GM23248 (cell line): ENCODE measurements around the gene CDA. TPM values are rescaled to one million over a fixed set of nuclear protein-coding genes. Genes with fewer than 3 reads are reported as not detected.
A peak's percentile ranks its signal among the peaks of the same experiment; 100 is the strongest.
"Not testable (repeated sequence)": the region's sequence is repeated elsewhere in the genome, so short reads cannot be mapped to it uniquely, and the experiment has no call there.

Experiments used
- DNase-seq: peaks from one replicate; pipeline ENCODE4 v3.0.0-alpha.2; 2015
- H2AFZ ChIP-seq: fragments of 200-600 bp; sonication (generic); 2 replicates; pipeline ENCODE4 v1.6.1; 2016; ENCODE audit warnings: antibody characterized with exemption
- H3F3A ChIP-seq: fragments of 200-600 bp; sonication (generic); 2 replicates; pipeline ENCODE4 v1.6.1; 2016; ENCODE audit warnings: mild to moderate bottlenecking, antibody characterized with exemption, mixed run types; ENCODE audit not compliant: insufficient read depth
- H3K27ac ChIP-seq: fragments of 200-600 bp; sonication (generic); 2 replicates; pipeline ENCODE4 v1.5.1; 2016; ENCODE audit warnings: mild to moderate bottlenecking
- H3K27me3 ChIP-seq: fragments of 200-600 bp; sonication (generic); replicated peaks from 2 replicates; pipeline ENCODE4 v1.6.1; 2016; ENCODE audit warnings: mild to moderate bottlenecking; ENCODE audit not compliant: insufficient read depth
- H3K36me3 ChIP-seq: fragments of 200-600 bp; sonication (generic); 2 replicates; pipeline ENCODE4 v1.6.1; 2016; ENCODE audit warnings: low read depth, mild to moderate bottlenecking
- H3K4me1 ChIP-seq: fragments of 200-600 bp; sonication (generic); 2 replicates; pipeline ENCODE4 v1.6.1; 2016; ENCODE audit warnings: mild to moderate bottlenecking; ENCODE audit not compliant: insufficient read depth
- H3K4me2 ChIP-seq: fragments of 200-600 bp; sonication (generic); one replicate; pipeline ENCODE4 v1.6.1; 2016; ENCODE audit warnings: mild to moderate bottlenecking; ENCODE audit not compliant: unreplicated experiment
- H3K4me3 ChIP-seq: fragments of 200-600 bp; sonication (generic); 2 replicates; pipeline ENCODE4 v1.5.1; 2016; ENCODE audit warnings: mild to moderate bottlenecking
- H3K79me2 ChIP-seq: fragments of 200-600 bp; sonication (generic); 2 replicates; pipeline ENCODE4 v1.6.1; 2016; ENCODE audit warnings: mild to moderate bottlenecking; ENCODE audit not compliant: insufficient read depth
- H3K9ac ChIP-seq: fragments of 200-600 bp; sonication (generic); 2 replicates; pipeline ENCODE4 v1.6.1; 2016; ENCODE audit warnings: mild to moderate bottlenecking
- H3K9me2 ChIP-seq: fragments of 200-600 bp; sonication (generic); 2 replicates; pipeline ENCODE4 v1.6.1; 2016; ENCODE audit warnings: mixed run types, mild to moderate bottlenecking, moderate library complexity; ENCODE audit not compliant: insufficient read depth
- H3K9me3 ChIP-seq: fragments of 200-600 bp; sonication (generic); one replicate; pipeline ENCODE4 v1.6.1; 2017; ENCODE audit warnings: low read depth
- H4K20me1 ChIP-seq: fragments of 200-600 bp; sonication (generic); 2 replicates; pipeline ENCODE4 v1.6.0; 2016; ENCODE audit not compliant: insufficient read depth
- EZH2 ChIP-seq: fragments of 200-600 bp; sonication (generic); IDR thresholded peaks from 2 replicates; pipeline ENCODE4 v1.6.1; 2018; ENCODE audit warnings: antibody characterized with exemption, mild to moderate bottlenecking; ENCODE audit not compliant: insufficient read depth, poor library complexity, severe bottlenecking
- EZH2phosphoT487 ChIP-seq: fragments of 200-600 bp; sonication (generic); IDR thresholded peaks from 2 replicates; pipeline ENCODE4 v1.6.1; 2018; ENCODE audit warnings: antibody characterized with exemption, moderate library complexity, mild to moderate bottlenecking, low read depth; ENCODE audit not compliant: insufficient read depth
- WGBS, 2 experiments: methylation state at CpG; one replicate each; pipeline ENCODE4 v1.1.6; 2015 to 2017; ENCODE audit warnings: low lambda C conversion rate in 2 of 2, low coverage in 1 of 2; ENCODE audit errors: missing lambda C conversion rate in 2 of 2; 5-methylcytosine and 5-hydroxymethylcytosine counted together
- in situ Hi-C: fragments of 300-500 bp; cut with MboI; formaldehyde crosslinking; loops from 2 replicates; pipeline ENCODE4 v1.15.0; 2020
- polyA plus RNA-seq: library from polyadenylated mRNA; unstranded; fragments of >200 nt; fragmentation: Nextera tagmentation; extraction: Ambion mirVana; gene quantifications from 2 replicates; pipeline ENCODE4 v1.2.1, GENCODE V29; 2016
- total RNA-seq: library from RNA; depleted of rRNA; stranded (reverse); fragments of >200 nt; shearing (Covaris generic); gene quantifications from 2 replicates; pipeline ENCODE4 v1.2.3, GENCODE V29; 2014

Gene CDA
- total and polyA plus RNA-seq, 2 experiments from 2014 or later, result 3.0 to 9.6 TPM

GRCh38 chr1:20601129-20601825 is 12.4 kb downstream of the CDA start:
- Histone ChIP-seq H3K27ac (peak overlapping the region; percentile 34; the same call in 1 of the 2 replicates), H4K20me1 (no peaks in the 10 kb centered on the region), H3F3A (peaks cover 28% of the 10 kb centered on the region), H3K9ac (no peak overlapping the region), H3K27me3 (no peaks in the 10 kb centered on the region), H2AFZ (no peak overlapping the region), H3K4me1 (peaks cover 43% of the 10 kb centered on the region), H3K36me3 (no peaks in the 10 kb centered on the region), H3K79me2 (no peaks in the 10 kb centered on the region), H3K4me3 (no peak overlapping the region), H3K9me3 (no peaks in the 10 kb centered on the region), H3K4me2 (no peak overlapping the region), H3K9me2 (no peaks in the 10 kb centered on the region)
- TF ChIP-seq EZH2 (no peak), EZH2phosphoT487 (no peak)
- in situ Hi-C loops, result no loop called here
- peak; percentile 51 for DNase-seq
- 65 to 67% methylated on average over 5 of the region's 5 CpGs for WGBS, 2 experiments

GRCh38 chr1:20602851-20603450 is 14.1 kb downstream of the CDA start:
- TF ChIP-seq EZH2phosphoT487 (no peak), EZH2 (no peak)
- no peaks in the 10 kb centered on the region for H3K27me3 ChIP-seq
- in situ Hi-C loops, result no loop called here
- H3K9me3 ChIP-seq, result no peaks in the 10 kb centered on the region
- 85 to 94% methylated on average over 4 of the region's 4 CpGs for whole genome bisulfite sequencing, 2 experiments
- no peaks in the 10 kb centered on the region for H4K20me1 ChIP-seq
- DNase-seq, result peak; percentile 40
- peak overlapping the region; percentile 75 for H3K27ac ChIP-seq
- peaks cover 43% of the 10 kb centered on the region for H3K4me1 ChIP-seq
- no peaks in the 10 kb centered on the region for H3K36me3 ChIP-seq
- 0 out of 2 replicates have a peak overlapping the region, but pooled peaks have one; percentile 9 for H2AFZ ChIP-seq
- H3F3A ChIP-seq, result peaks cover 28% of the 10 kb centered on the region
- no peaks in the 10 kb centered on the region for H3K79me2 ChIP-seq
- H3K9me2 ChIP-seq, result no peaks in the 10 kb centered on the region
- 0 out of 2 replicates have a peak overlapping the region, but pooled peaks have one; percentile 27 for H3K9ac ChIP-seq
- H3K4me3 ChIP-seq, result no peak overlapping the region
- H3K4me2 ChIP-seq, result peak overlapping the region; percentile 15

GRCh38 chr1:20603504-20604464 is 14.9 kb downstream of the CDA start:
- H3K4me1 ChIP-seq, result peaks cover 43% of the 10 kb centered on the region
- no peaks in the 10 kb centered on the region for H3K27me3 ChIP-seq
- H3K27ac ChIP-seq, result peak overlapping the region; percentile 75
- no peaks in the 10 kb centered on the region for H3K9me3 ChIP-seq
- H3K4me2 ChIP-seq, result peak overlapping the region; percentile 21
- no peaks in the 10 kb centered on the region for H3K9me2 ChIP-seq
- H3K79me2 ChIP-seq, result no peaks in the 10 kb centered on the region
- no peaks in the 10 kb centered on the region for H4K20me1 ChIP-seq
- peak; percentile 96 for DNase-seq
- 56 to 61% methylated on average over 9 of the region's 9 CpGs for WGBS, 2 experiments
- H3K9ac ChIP-seq, result peak overlapping the region; percentile 27
- in situ Hi-C loops, result no loop called here
- peaks cover 28% of the 10 kb centered on the region for H3F3A ChIP-seq
- H2AFZ ChIP-seq, result 0 out of 2 replicates have a peak overlapping the region, but pooled peaks have one; percentile 9
- no peak overlapping the region for H3K4me3 ChIP-seq
- no peak for TF ChIP-seq EZH2phosphoT487
- no peak for TF ChIP-seq EZH2
- no peaks in the 10 kb centered on the region for H3K36me3 ChIP-seq

GRCh38 chr1:20604678-20605077 is 15.8 kb downstream of the CDA start:
- H3K79me2 ChIP-seq, result no peaks in the 10 kb centered on the region
- H3K9ac ChIP-seq, result no peak overlapping the region
- peaks cover 43% of the 10 kb centered on the region for H3K4me1 ChIP-seq
- H2AFZ ChIP-seq, result no peak overlapping the region
- H3K9me2 ChIP-seq, result no peaks in the 10 kb centered on the region
- H4K20me1 ChIP-seq, result no peaks in the 10 kb centered on the region
- H3K36me3 ChIP-seq, result no peaks in the 10 kb centered on the region
- peaks cover 28% of the 10 kb centered on the region for H3F3A ChIP-seq
- H3K27me3 ChIP-seq, result no peaks in the 10 kb centered on the region
- peak; percentile 32 for DNase-seq
- peak overlapping the region; percentile 21 for H3K4me2 ChIP-seq
- TF ChIP-seq EZH2 (no peak), EZH2phosphoT487 (no peak)
- 76 to 81% methylated on average over 7 of the region's 7 CpGs for WGBS, 2 experiments
- H3K4me3 ChIP-seq, result no peak overlapping the region
- H3K27ac ChIP-seq, result peak overlapping the region; percentile 75
- H3K9me3 ChIP-seq, result no peaks in the 10 kb centered on the region
- in situ Hi-C loops, result no loop called here

- H3K27me3 ChIP-seq, H4K20me1 ChIP-seq, DNase-seq, H3K36me3 ChIP-seq, H3K4me3 ChIP-seq, H3K9me3 ChIP-seq, H2AFZ ChIP-seq, H3K9ac ChIP-seq, in situ Hi-C loops, H3K79me2 ChIP-seq, H3K9me2 ChIP-seq, H3K27ac ChIP-seq, H3K4me2 ChIP-seq: not testable (repeated sequence)
- WGBS, 2 experiments, result 72 to 75% methylated on average over 7 of the region's 7 CpGs
- Histone ChIP-seq H3F3A (peaks cover 18% of the 10 kb centered on the region), H3K4me1 (peaks cover 28% of the 10 kb centered on the region)
These were observed 18.1 kb downstream of the CDA start for GRCh38 chr1:20606801-20607570.
